Neural progenitor cell (in vitro differentiated cells): ENCODE data around the gene AFF3.

ENCODE experiments used
- CTCF ChIP-seq: fragments of 200-600 bp; sonication (generic); IDR thresholded peaks from 2 replicates; pipeline ENCODE4 v1.5.1; 2017; ENCODE audit warnings: antibody characterized with exemption, mild to moderate bottlenecking
- EZH2 ChIP-seq: fragments of 200-600 bp; sonication (generic); IDR thresholded peaks from 2 replicates; pipeline ENCODE4 v1.6.1; 2017; ENCODE audit warnings: antibody characterized with exemption, mild to moderate bottlenecking, moderate library complexity
- EZH2phosphoT487 ChIP-seq: fragments of 200-600 bp; sonication (generic); IDR thresholded peaks from 2 replicates; pipeline ENCODE4 v1.6.1; 2017; ENCODE audit warnings: antibody characterized with exemption

- TF ChIP-seq CTCF (no peak), EZH2 (no peak), EZH2phosphoT487 (no peak)
These were observed 263.6 kb downstream of the AFF3 start for GRCh38 chr2:99878581-99879350.
